ENCODE results near the gene BRSK2.

DNA sequence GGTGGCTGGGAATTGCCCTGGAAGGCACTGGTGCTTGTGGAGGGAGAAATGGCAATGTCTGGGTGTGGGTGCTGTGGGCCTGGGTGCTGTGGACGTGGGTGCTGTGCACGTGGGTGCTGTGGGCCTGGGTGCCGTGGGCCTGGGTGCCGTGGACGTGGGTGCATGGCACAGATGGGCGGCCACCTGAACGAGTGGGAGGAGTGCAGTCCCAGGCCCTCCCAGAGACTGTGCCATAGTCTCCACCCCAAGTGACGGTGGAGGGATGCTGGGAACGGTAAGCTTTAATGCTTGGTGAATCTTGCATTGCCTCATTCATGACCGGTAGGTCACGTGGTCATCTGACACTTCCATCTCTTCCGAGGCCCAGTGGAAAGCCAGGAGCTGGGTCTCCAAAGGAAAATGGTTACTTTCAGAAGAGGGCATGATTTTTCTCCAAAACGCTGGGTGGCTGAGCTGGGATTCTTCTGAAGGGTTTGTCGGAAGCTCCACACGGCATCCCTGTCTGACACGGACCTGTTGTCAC, 28.8 kb upstream of the BRSK2 start:
- TF ChIP-seq, protein P1, sequence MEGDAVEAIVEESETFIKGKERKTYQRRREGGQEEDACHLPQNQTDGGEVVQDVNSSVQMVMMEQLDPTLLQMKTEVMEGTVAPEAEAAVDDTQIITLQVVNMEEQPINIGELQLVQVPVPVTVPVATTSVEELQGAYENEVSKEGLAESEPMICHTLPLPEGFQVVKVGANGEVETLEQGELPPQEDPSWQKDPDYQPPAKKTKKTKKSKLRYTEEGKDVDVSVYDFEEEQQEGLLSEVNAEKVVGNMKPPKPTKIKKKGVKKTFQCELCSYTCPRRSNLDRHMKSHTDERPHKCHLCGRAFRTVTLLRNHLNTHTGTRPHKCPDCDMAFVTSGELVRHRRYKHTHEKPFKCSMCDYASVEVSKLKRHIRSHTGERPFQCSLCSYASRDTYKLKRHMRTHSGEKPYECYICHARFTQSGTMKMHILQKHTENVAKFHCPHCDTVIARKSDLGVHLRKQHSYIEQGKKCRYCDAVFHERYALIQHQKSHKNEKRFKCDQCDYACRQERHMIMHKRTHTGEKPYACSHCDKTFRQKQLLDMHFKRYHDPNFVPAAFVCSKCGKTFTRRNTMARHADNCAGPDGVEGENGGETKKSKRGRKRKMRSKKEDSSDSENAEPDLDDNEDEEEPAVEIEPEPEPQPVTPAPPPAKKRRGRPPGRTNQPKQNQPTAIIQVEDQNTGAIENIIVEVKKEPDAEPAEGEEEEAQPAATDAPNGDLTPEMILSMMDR (IDR thresholded peaks at IDR 0.05 in 4 of 5, conservative IDR thresholded peaks at IDR 0.05 in 1 of 5): no peak
- no peak for TF ChIP-seq POLR2A (IDR thresholded peaks at IDR 0.05)
